ENCODE results near the gene NPFFR1.

Gene NPFFR1

DNA sequence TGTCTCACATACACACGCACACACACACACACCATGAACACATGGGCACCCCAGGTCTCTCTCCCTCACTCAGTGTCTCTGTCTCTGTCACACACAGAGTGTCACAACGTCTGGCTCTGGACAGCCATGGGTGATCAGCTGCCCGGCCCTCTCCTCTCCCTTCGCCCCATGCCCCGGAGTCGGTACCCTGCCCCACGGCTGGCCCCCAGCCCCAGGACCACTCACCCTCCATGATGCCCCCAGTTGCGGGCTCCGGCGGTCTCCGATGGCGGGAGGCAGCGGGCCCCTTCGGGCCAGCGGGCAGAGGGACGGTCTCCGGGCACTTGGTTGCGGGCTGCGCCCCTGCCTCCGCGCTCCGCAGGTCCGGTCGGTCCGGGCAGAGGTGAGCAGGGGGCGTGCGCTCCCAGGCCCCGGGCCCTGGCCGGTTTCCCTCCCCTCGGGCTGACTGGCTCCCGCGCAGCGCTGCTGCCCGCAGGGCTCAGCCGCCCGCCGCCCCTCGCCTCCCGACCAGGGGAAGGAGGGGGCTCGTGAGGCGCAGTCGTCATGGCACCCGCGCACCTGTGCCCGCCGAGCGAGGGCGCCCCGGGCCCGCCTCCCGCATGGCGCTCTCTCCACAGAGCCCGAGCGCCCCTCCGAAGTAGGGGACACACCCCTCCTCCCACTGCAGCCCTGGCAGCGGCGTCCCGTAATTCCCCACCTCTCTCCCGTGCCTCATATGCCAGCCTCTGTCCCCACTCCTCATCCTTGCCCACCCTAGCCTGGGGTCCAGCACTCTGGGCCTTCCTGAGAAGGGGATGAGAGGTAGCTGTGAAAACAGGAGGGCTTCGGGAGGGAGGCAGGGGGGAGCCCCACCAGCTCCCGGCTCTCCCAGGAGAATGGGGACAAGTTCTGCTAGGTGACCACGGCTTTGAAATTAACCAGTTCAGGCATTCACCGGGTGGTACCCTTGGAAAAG lies at the start of gene NPFFR1:
Gene NPFFR1 (minus strand): TSS at position 560 of the 955 bp plus-strand sequence. CDS start 328 bp downstream, at position 232.
- DNase-seq, result no peak

DNA sequence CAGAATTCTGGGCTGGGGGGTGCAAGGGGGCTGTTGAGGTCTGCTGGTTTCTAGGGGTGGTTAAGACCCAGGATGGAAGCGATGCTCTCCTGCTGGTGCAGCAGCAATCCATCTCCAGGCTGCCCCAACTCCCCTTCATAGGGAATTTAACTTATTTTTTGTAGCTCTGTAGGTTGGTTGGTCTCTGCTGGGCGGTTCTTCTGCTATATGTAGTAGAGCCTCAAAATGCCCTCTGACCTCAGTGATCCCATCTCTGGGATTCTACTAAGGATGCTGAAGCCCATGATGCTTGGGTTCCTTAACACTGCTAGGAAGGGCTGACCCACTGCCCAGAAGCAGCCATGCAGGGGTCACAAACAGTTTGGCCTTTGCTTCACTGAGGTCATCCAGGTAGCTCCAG lies 49.5 kb upstream of the NPFFR1 start:
- no peak for DNase-seq

GRCh38 chr10:70331486-70332268 lies 47.9 kb upstream of the NPFFR1 start:
- DNase-seq, result no peak

- DNase-seq, result no peak
Measured at GRCh38 chr10:70331160-70331485, 47.3 kb upstream of the NPFFR1 start.

GRCh38 chr10:70330671-70331070 lies 46.9 kb upstream of the NPFFR1 start:
- DNase-seq, result no peak

- no peak for DNase-seq
Measured at GRCh38 chr10:70328967-70329366, 45.2 kb upstream of the NPFFR1 start.

DNA sequence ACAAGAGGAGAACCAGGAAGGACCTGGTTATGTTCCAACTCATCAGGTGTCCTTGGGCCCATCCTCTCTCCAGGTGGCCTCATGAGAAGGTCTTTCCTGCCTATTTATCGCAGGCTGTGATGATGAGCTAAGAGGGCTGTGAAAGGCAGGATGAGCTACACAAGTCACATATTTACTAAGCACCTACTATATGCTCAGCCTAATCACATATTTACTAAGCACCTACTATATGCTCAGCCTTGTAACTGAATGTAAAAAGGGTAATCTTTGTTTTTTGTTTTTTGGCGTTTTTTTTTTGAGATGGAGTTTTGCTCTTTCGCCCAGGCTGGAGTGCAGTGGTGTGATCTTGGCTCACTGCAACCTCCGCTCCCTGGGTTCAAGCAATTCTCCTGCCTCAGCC lies 44.2 kb upstream of the NPFFR1 start:
- DNase-seq, result no peak

GRCh38 chr10:70324951-70325781 lies 41.4 kb upstream of the NPFFR1 start:
- no peak for DNase-seq

- DNase-seq, result no peak
Measured at GRCh38 chr10:70324339-70324861, 40.6 kb upstream of the NPFFR1 start.

DNA sequence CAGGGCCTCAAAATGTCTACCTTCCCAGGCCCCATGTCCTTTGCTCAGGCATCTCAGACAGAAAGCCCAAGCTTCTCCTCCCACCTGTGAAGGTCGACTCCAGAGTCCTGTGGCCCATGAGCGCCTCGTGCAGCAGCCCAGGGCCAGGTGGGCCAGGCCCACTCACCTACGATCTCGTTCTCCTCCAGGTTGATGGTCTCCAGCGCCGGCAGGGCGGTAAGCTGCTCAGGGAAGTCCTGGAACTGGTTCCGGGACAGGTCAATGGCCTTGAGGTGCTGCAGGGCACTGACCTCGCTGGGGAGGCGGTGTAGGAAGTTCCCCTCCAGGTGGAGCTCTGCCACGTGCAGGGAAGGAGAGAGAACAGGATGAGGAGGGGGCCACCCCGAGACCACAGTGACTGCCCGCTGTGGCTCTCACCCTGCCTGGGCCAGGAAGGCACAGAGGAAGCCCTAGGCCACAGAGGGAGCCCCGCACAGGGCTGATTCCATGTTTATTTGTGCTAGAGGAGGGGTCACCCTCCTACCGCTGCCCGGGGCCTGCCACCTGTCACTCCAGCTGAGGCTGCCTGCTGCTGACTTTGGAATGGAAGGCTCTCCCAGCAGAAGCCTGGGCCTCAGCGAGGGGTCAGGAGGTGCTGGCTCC lies 40.0 kb upstream of the NPFFR1 start:
- DNase-seq, result no peak

- DNase-seq, result no peak
Measured at GRCh38 chr10:70323138-70323696, 39.4 kb upstream of the NPFFR1 start.

GRCh38 chr10:70321897-70322890 lies 38.4 kb upstream of the NPFFR1 start:
- no peak for DNase-seq

DNA sequence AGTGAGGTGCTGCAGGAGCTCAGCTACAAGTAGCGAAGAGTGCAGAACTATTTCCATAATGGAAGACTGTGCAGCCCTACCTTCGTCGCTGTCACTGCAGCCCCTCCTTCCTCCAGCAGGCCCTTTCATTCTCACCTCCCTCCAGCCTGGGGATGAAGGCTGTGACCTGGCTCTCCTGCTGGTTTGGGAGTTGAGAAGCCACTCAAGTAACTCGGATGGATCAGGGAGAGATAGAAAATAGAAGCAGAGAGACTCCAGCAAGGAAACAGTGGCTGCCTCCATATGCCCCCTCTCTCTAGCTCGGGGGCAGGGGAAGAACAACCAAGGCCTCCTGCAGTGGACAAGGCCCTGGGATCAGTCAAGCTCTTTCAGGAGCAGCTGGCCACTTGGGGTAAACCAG lies 37.4 kb upstream of the NPFFR1 start:
- DNase-seq, result no peak

DNA sequence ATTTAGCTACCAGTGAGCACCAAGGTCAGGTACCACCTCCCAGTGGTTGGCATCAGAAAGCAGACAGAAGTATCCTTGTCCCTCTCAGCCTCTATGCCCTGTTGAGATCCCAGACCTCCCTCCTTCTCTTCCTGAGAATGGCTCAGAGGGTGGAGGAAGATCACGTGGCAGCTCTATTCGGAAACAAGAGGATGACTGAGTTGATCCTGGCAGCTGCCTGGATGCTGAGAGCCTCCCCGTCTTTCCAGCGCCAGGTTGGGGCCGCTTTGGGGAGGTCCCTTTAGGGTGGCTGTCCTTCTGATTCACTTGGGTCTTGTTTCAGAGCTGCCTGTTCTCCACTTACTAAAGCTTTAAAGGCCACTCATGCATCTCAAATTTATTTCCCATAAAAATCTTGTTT lies 36.9 kb upstream of the NPFFR1 start:
- no peak for DNase-seq

- DNase-seq, result no peak
Measured at GRCh38 chr10:70319824-70320223, 36.0 kb upstream of the NPFFR1 start.

GRCh38 chr10:70319183-70319582 lies 35.4 kb upstream of the NPFFR1 start:
- no peak for DNase-seq

DNA sequence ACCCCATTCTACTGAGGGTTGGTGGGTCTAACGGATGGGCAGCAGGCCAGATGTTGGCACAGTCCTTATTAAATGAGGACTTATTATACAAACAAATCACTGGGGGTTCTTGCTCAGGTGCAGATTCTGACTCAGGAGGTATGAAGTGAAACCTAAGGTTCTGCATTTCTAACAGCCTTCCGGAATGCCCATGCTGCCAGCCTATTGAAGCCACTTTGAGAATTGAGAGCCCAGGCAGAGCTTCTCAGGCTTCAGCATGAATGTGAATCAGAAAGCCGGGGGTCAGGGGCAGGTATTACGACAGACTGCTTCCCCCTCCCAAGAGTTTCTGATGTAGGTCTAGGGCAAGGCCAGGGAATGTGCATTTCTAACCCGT lies 34.1 kb upstream of the NPFFR1 start:
- DNase-seq, result no peak

- DNase-seq, result no peak
Measured at GRCh38 chr10:70317272-70317942, 33.6 kb upstream of the NPFFR1 start.

DNA sequence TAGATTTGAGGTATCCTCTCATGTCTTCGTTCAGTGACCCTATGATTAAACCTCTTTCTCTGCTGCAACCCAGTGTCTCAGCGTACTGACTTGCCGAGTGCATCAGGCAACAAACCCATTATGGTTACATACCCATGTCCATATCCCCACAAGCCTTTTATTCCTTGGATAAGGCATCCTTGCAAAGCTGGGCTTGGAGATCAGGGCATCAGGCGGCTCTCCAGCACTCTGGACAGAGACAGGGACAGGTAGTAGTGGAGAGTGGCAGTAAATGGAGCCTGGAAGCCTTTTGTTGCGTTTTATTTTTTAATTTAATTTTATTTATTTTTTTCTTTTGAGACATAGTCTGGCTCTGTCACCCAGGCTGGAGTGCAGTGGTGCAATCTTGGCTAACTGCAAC lies 32.0 kb upstream of the NPFFR1 start:
- DNase-seq, result no peak

GRCh38 chr10:70315276-70315675 lies 31.5 kb upstream of the NPFFR1 start:
- no peak for DNase-seq

Measured in activated effector memory CD4-positive, alpha-beta T cell treated with anti-CD3 and anti-CD28 coated beads, Interleukin-2, amount 50 U/mL, for 16 hours (primary cell).